Occipital lobe (tissue), 2 donors: ENCODE measurements around the gene SAE1. TPM values are rescaled to one million over a fixed set of nuclear protein-coding genes. Genes with fewer than 3 reads are reported as not detected.

ENCODE experiments used
- small RNA-seq: library from RNA; depleted of rRNA; stranded (forward); fragments of <200 nt; gene quantifications from one replicate; pipeline ENCODE3, GENCODE V24; 2014
- total RNA-seq: library from RNA; depleted of rRNA; stranded (reverse); fragments of >200 nt; gene quantifications from one replicate; pipeline ENCODE4 v1.2.3, GENCODE V29; 2014

Gene SAE1
- total RNA-seq, 1 donor from 2014 or later, result 76.3 TPM

Small RNA genes within 50 kb of the gene (small RNA-seq; reads per million reads assigned to genes)
- gene MIR3190, result not detected

Other genes with a start within 250 kb of the SAE1 start
- 5.8 TPM for gene NPAS1, start 111.0 kb upstream of the SAE1 start, total RNA-seq
- 20.9 TPM for gene TMEM160, start 82.2 kb upstream of the SAE1 start, total RNA-seq
- gene ZC3H4, start 17.1 kb upstream of the SAE1 start, total RNA-seq, result 11.2 TPM
- 13.4 TPM for gene BBC3, start 100.4 kb downstream of the SAE1 start, total RNA-seq
- 2.8 TPM for gene CCDC9, start 125.7 kb downstream of the SAE1 start, total RNA-seq
- gene INAFM1, start 144.1 kb downstream of the SAE1 start, total RNA-seq, result 2.3 TPM
- gene C5AR1, start 179.0 kb downstream of the SAE1 start, total RNA-seq, result 0.16 TPM
- 0.31 TPM for gene C5AR2, start 201.3 kb downstream of the SAE1 start, total RNA-seq
- gene DHX34, start 218.5 kb downstream of the SAE1 start, total RNA-seq, result 10.8 TPM